ENCODE results near the gene DIS3L.
"Not testable (repeated sequence)": the region's sequence is repeated elsewhere in the genome, so short reads cannot be mapped to it uniquely, and the experiment has no call there.

Gene DIS3L

GRCh38 chr15:66293419-66294156 is at the start of gene DIS3L:
TSS of gene DIS3L (plus strand) at chr15:66293568. CDS start at chr15:66293597, 29 bp downstream.
- DNase-seq (ENCODE audit: low spot score), result peak; percentile 75

GRCh38 chr15:66245832-66246231 is 47.5 kb upstream of the DIS3L start:
- DNase-seq (ENCODE audit: low spot score), result not testable (repeated sequence)

DNA sequence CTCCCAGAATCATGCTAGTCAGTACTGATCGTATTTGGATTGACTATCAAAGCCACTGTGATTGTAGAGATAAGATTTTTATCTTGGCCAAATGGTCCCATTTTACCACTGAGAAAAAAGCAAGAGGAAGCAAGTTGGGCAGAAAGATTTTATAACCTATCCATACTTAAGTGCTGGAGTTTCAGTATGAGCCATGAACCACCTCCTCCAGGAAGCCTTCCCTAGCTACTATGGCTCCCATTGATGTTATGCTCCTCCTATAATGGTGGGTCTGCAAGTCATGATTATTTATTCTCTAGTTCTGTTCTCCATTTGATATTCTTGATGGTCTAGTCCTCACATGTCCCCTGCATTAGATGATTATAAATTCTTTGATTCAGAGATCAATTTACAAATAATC is 46.4 kb upstream of the DIS3L start:
- no peak for DNase-seq (ENCODE audit: low spot score)

DNA sequence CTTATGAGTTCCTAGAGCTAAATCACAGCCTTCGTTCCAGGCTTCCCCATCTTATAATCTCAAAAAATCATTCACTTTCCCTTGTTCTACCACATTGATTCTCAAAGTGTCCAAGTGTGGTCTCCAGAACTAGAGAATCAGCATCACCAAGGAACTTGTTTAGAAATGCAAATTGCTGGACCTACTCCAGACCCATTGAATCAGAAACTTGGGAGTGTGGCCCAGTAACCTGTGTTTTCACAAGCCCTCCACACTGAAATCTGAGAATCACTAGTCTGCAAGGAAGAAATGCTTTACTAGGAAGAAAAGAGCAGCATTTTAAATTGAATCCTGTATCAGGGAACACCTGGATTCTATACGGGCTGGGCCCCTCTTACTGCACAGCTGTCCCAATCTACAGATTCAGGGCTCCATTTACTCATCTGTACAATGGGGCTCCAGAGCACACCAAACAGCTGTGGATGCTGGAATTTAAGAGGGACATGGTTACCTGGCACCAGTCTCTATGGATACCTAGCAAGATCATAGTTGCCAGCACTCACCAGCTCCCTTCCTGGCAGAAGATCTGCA is 43.7 kb upstream of the DIS3L start:
- no peak for DNase-seq (ENCODE audit: low spot score)

- DNase-seq (ENCODE audit: low spot score), result no peak
Measured at GRCh38 chr15:66251065-66251789, 42.1 kb upstream of the DIS3L start.

DNA sequence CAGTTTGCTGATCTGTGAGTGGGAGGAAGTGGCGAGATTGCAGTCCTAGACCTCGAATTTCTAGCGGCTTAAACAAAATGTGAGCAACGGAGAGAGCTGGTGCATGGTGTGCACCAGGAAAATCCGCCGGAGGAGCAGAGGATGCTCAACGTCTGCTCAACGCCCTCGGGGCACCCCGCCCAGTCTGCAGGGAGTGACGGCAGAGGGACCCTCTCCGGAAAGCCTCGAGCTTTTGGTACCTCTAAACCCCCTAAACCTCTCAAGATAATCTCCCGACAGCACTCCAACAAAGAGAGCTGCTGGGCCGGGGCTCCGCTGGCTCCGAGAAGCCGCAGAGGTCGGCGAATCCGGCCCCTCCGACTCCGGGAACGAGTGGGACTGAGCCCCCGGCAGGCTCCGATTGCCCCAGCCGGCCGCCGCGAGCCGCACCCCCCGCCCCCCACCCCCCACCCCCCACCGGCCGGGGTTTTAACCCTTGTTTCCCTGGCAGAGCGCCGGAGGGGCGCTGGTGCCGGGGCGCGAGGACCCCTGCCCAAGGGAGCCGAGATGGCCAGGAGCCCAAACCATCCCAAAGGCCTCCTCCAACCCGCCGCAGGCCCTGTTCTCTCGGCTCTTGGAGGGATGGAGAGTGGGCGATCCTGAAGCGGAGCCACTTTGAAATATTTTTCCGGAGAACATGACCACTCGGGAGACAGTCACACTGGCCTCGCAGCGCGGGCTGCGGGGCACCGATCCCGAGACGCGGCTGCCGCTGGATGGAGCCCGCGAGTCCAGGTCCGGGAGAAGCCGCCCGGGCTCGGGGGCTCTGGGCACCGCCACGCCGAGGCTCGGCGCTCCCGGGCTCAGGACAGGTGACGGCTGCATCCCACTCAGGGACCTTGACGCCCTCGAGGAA is 41.3 kb upstream of the DIS3L start:
- DNase-seq (ENCODE audit: low spot score), result peak; percentile 45

DNA sequence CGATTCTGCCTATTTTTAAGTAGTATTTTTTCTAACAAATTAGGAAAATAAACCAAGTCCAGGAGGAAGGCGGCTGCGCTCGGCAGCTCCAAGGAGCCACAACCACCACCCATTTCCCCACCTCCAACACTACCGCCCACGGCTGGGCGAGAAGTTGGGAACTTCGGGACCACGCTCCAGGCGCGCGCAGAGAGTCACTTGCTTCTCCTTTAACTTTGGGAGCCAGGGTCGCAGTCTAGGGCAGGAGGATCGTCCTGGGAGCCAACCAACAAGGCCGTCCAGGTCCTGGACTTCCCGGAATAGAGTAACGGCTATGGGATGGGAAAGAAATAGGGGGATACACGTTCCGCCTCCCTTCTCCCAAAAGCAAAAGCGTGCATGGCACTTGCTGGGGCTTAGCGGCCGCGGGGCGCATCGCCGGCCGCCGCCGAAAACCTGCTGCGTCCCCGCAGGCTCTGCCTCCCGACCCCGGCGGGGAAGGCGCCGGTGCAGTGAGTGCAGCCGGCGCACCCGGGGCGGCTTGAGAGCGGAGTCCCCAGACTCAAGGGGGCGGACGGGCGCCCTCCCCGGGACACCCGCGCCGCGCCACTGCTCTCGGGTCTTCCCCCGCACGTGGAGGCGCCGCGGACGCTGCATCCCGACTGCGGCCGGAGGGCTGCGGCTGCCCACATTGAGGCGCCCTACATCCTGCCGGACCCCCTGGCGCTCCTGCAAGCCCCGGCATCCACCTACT is 40.5 kb upstream of the DIS3L start:
- peak; percentile 11 for DNase-seq (ENCODE audit: low spot score)

GRCh38 chr15:66253418-66254088 is 39.8 kb upstream of the DIS3L start, which contains the start of gene MEGF11:
TSS of gene MEGF11 (minus strand) at chr15:66253750. CDS start at chr15:66128403, 125,347 bp downstream.
- peak; percentile 15 for DNase-seq (ENCODE audit: low spot score)

DNA sequence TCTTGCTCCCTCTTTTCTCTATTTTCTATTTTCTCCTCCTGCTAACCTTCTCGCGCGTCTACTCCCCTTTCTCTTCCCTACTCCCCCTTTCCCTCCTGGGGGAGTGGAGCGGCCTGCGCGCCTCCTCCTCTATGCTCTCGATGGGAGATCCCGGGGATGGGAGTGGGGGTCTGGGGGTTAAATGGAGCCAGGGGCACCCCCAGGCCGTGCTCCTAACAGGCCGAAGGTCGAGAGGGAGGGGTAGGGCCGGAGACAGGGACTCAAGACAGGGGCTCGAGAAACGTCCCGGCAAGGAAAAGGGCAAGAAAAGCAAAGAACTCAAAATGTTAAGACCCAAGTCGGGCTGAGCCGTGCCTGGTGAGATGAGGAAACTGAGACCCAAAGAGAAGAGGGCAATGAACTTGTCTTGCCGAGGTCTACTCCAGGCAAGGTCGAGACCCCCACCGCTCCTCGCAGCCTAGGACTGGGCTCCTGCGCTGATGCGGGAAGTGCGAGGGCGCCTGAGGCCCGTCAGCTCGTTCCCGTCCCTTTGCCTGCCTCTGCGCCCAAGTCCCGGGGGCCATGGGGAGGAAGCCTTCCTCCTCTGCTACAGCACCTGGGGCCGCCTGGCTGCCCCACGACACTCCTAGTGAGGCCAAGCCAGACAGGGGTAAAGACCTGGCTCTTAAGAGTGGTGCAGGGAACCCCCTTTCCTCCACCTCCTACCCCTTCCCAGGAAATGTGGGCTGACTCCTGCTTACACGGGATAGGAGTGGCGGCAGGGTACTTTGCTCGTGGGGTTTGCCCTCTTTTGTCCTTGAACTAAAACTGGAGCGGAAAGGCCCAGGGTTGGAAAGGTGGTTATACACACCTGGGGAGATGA is 39.0 kb upstream of the DIS3L start:
- DNase-seq (ENCODE audit: low spot score), result no peak

DNA sequence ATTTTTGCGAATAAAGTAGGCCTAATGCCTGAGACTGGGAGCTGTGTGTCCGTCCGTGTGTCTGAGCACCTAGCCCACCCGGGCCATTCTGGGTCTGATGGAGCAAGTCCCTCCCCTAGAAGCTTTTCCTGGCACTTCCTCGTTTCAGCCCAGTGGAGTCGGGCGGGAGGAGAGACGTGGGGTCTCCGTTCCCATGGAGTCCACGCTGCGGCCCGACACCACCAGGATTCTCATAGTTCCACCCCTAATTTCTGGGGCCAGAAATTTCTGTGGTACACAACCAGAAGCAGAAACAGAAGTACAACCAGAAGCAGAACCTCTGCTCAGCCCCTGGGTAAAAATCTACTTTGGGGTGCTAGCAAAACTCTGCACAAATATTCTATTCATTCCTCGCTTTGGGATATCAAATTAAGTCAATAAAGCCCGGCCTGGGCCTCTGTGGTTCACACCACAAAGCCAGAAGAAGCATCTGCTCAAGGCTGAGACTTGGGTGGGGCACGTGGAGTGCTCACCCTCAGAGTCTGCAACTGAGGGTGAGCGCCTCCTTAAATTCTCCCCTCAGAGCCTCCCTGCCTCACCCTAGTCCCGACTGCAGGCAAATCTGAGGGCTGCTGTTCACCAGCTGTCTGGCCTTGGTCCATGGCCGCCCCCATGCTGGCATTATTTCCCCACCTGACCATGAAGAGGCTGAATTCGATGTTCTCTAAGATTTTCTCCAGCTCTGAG is 38.3 kb upstream of the DIS3L start:
- DNase-seq (ENCODE audit: low spot score), result no peak

- DNase-seq (ENCODE audit: low spot score), result no peak
Measured at GRCh38 chr15:66256692-66257091, 36.7 kb upstream of the DIS3L start.

GRCh38 chr15:66261056-66261455 is 32.3 kb upstream of the DIS3L start:
- no peak for DNase-seq (ENCODE audit: low spot score)

- not testable (repeated sequence) for DNase-seq (ENCODE audit: low spot score)
Measured at GRCh38 chr15:66262837-66263236, 30.5 kb upstream of the DIS3L start.

GRCh38 chr15:66264859-66265513 is 28.4 kb upstream of the DIS3L start:
- no peak for DNase-seq (ENCODE audit: low spot score)

GRCh38 chr15:66269326-66270090 is 23.9 kb upstream of the DIS3L start:
- DNase-seq (ENCODE audit: low spot score), result peak; percentile 83

DNA sequence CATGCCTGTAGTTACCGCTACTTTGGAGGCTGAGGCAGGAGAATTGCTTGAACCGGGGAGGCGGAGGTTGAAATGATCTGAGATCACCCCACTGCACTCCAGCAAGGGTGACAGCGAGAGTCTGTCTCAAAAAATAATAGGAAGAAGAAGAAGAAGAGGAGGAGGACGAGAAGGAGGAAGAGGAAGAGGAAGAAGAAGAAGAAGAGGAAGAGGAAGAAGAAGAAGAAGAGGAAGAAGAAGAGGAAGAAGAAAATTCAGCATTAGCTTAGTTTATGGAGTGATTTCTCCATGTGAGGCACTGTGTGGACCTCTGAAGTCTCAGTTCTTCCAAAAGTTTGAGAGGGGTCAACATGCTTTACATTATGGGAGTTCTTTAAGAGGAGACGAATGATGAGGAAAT is 22.4 kb upstream of the DIS3L start:
- no peak for DNase-seq (ENCODE audit: low spot score)

DNA sequence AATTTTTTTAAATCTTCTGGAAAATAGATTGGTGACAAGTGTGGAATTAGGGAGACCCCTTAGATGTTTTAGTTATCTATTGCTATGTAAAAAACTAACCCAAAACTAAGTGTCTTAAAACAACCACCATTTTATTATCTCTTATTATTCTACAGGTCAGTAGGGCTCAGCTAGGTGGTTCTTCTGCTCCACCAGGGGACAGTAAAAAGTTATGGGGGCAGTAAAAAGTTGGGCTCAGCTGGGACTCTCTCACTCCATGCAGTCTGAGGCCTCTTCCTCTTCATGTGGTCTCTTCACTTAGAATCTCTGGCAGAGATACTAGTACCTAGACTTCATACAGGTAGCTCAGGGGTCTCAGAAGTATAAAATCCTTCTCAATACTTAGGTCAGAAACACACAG is 18.0 kb upstream of the DIS3L start:
- no peak for DNase-seq (ENCODE audit: low spot score)

DNA sequence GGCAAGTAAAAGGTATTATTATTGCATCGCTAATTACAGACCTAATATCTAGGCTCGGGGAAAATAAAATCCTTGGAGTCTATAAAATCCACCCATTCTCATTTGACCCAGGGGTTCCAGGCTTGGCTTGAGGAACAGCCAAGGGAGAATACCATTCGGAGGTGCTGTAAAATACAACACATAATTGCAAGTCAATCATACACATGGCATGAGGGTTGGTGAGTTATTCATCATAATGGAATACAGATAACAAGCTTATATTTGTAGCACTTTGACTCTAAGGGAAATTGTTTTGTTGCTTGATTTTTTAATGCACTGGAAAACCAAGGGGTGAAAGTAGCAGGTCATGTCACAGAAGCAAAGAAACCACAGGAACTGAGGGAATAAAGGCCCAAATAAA is 16.8 kb upstream of the DIS3L start:
- DNase-seq (ENCODE audit: low spot score), result no peak
